Activated naive CD8-positive, alpha-beta T cell treated with anti-CD3 and anti-CD28 coated beads, Interleukin-2, amount 50 U/mL, for 16 hours (primary cell): ENCODE results near the gene ZNF831.

ENCODE experiments used
- DNase-seq: peaks from one replicate; pipeline ENCODE4 v3.0.0-alpha.2; 2020; ENCODE audit warnings: low read depth, low spot score

Gene ZNF831

DNA sequence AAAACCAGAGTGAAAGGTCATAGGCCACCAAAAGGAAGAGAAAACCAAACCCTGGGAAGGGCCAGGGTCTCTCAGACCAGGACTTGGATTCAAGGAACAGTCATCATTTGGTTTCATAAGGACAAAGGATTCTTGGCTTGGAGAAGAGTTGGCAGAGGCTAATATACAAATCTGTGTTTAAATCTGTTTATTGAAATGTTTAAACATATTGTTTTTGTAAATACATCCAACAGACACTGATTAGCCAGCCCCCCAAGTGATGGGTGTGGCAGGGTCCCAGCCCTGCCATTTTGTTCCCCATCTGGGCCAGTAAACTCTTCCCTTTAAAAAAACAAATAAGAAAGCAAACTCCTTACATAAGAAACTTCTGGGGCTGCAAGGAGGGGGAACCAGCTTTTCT, 6.1 kb upstream of the ZNF831 start:
- no peak for DNase-seq

DNA sequence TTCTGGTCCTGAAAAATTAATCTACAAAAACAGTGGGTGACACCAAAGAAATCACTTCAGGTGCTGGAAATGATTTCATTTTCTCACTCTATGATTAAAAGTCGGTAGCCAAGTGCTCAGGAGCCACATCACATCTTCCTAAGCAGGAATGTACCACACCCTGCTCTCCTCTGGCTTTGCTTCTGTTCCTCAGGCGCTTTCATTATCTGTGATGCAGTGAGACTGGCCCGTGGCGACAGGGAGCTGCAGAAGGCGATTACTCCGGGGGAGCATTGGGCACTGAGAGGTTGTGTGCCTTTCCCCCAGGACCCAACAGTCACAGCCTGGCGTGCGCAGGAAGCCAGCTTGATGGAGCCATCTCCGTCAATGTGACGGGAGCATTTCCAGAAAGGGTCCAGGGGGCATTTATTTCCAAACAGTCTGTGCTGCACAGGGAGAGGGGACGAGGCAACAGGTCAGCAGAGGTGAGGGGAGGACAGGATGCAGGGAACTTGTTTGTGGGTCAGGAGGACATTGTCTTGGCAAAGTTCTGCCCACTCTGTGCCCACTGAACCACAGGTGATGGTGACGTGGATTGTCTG, 5.6 kb upstream of the ZNF831 start:
- DNase-seq: no peak

DNA sequence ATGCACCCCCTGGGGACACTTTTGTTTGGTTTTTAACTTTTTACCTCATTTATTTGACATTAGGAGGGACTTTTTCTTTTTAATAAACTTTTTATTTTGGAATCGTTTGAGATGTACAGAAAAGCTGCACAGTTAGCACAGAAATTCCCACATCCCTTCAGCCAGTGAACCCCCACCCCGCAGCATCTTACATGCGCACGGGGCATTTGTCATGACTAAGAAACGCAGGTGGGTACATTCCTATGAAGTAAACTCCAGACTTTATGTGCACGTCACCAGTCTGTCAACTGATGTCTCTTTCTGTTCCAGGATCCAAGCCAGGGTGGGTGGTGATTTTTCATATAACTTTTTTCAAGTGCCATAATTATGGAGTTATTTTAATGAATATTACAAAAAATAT, 4.9 kb upstream of the ZNF831 start:
- DNase-seq: no peak

DNA sequence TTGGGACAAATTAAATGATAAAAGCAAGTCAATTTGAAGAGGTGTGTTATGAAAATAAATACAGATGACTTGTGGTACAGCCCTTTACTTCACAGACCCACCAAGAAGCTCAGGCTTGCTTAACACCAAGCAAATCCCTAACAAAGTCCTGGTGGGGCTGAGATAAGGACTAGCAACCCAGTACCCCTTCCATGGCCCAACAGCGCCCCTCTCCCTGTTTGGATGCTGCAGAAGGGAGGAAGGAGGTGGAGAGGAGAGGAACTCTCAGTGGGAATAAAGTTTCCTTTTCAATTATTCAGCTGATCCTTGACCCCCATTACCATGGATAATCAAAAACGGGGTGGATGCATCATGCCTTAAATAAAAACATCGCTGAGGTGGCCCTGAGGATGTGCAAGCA, 4.5 kb upstream of the ZNF831 start:
- no peak for DNase-seq

DNA sequence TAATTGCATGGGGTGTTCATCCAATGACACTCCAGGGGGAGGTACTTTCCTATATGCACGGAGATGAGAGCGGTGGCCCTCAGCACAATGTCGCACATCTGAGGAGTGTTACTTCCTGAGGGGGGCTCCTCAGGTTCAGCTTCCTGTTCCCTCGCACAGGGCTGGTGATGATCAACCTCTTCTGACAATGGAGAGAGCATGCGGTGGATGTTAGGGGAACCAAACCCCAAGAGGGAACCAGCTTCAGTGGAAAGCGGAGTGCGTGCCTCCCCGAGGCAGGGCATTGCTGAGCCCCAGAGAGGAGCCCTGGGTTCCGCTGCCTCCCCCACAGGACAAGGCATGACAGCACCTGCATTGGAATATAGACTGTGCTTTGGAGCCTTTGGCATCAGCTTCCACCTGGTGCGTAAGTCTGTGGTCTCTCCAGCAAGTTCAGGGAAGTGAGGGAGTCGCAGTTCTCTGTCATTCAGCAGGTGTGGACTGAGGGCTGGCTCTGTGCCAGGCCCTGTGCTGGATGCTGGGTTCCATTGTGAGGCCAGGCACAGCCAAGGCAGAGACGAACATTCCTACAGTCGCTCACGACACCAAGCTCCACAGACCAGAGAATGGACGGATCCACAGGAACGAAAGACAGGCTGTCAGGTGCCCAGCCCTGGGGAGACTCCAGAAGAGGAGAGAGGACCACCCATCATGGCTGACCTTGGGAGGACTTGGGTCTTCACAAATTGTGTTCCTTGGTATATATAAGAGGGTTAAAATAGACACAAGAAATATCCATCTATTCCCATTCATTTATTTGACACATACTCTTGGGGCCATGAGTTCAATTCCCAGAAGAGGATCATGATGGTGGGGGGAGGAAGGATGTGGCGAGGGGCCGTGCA, 3.9 kb upstream of the ZNF831 start:
- DNase-seq: peak; percentile 30

DNA sequence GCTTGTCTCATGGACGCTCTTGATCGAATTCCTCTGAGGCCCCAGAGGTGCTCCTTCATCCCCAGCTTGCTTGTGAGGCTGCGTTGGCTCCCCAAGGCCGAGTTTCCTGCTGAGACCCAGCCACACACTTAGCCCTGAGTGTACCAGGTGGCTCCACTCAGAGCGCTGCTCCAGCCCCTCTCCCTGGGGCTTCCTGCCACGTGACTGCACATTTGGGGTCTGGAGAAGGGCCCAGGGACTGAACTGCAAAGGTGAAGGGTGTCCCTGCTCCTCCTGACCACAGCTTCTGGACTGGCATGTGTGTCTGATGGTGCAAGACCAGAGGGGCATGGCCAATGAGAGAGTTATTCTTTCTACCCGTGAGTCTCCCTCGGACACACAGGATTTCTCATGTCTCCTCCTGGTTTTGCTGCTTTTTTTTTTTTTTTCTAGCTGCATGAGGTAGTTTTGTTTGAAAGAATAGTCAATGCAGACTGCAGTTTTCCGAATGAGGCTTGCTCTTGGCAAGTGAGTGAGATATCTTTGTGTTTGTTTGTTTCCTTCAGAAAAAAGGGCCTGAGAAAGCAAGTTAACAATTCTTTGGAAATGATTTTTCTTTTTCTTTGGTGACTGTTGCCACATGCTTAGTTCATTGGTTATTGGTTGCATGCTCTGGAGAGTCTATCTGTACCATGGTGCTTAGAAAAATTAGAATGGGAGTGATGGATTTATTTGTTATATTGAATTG, 3.1 kb upstream of the ZNF831 start:
- DNase-seq: no peak

DNA sequence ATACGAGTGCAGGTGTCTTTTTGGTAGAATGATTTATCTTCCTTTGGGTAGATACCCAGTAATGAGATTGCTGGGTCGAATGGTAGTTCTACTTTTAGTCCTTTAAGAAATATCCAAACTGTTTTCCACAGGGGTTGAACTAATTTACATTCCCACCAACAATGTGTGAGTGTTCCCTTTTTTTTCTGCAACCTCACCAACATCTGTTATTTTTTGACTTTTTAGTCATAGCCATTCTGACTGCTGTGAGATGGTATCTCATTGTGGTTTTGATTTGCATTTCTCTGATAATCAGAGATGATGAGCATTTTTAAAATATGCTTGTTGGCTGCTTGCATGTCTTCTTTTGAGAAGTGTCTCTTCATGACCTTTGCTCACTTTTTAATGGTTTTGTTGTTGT, 1.9 kb upstream of the ZNF831 start:
- DNase-seq: no peak

DNA sequence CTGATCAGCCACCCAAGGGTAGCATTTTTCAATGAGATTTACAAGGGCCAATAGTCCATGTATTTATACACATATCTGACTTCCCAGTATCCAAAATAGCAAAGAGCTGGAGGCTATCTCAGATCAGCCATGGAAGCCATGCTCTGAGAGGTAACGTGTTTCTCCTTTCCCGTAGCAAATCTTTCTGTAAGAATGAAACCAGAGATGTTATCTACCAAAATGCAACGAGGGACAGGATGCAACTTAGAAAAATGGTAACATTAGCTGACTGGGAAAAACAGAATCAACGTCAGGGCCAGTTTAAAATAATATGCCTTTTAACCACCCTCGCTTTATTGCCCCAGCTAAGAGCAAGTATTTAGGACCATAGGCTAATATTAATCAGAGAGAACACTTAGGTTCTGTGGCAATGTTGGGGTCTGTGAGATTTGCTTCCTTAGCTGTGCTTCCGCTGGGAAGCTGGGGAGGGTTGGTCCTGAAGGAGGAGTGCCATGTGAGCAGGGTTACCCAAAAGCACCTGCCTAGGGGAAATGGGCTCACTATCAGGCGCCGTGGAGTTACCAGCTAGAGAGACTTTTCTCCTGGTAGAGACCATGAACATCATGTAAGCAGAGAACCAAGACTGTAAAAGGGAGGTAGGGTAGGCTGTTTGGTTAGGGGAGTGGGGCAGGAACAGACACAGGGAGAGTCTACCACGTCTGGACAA, 1.2 kb downstream of the ZNF831 start:
- DNase-seq: no peak

DNA sequence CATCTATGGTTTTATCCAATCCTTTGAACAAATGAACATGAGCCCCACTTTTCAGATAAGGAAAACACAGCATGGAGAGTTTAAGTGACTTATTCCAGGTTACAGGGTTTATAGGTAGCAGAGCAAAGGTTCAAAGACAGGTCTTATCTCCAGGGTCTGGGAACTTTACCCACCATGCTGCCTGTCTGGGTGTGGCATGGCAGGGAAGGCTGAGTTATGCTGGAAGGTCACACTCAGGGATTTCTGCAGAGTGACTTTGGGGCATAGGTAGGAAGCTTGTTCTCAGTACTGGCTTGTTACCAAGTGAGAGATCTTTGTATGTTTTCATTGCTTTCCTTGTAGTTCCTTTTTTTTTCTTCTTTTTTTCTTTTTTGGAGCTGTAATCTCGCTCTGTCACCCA, 1.8 kb downstream of the ZNF831 start:
- DNase-seq: no peak

DNA sequence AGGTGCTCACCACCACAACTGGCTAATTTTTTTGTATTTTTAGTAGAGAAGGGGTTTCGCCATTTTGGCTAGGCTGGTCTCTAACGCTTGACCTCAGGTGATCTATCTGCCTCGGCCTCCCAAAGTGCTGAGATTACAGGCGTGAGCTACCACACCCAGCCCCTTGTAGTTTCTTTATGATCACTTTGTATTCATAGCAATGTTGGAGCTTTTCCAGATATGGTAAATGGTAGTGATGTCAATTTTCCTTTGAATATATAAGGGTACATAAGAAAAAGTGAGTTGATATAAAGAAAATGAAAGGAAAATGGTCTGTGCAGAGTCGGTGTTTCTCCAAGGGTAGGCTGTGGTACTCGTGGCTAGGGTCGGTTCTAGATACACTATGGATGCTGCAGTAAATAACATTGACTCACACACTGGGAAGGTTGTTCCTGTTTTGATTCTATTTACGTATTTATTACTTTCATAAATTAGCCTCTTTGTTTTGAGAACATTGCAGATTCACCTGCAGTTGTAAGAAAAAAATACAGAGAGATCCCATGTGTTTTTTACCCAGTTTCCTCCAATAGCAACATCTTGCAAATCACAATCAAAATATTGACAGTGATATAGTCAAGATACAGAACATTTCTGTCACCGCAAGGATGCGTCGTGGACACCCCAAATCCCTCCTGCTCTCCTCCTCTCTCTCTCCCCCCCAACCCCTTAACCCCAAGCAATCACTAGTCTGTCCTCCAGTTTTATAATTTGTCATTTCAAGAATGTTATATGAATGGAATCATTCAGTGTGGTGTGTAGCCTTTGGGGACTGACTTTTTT, 2.5 kb downstream of the ZNF831 start:
- DNase-seq: no peak

DNA sequence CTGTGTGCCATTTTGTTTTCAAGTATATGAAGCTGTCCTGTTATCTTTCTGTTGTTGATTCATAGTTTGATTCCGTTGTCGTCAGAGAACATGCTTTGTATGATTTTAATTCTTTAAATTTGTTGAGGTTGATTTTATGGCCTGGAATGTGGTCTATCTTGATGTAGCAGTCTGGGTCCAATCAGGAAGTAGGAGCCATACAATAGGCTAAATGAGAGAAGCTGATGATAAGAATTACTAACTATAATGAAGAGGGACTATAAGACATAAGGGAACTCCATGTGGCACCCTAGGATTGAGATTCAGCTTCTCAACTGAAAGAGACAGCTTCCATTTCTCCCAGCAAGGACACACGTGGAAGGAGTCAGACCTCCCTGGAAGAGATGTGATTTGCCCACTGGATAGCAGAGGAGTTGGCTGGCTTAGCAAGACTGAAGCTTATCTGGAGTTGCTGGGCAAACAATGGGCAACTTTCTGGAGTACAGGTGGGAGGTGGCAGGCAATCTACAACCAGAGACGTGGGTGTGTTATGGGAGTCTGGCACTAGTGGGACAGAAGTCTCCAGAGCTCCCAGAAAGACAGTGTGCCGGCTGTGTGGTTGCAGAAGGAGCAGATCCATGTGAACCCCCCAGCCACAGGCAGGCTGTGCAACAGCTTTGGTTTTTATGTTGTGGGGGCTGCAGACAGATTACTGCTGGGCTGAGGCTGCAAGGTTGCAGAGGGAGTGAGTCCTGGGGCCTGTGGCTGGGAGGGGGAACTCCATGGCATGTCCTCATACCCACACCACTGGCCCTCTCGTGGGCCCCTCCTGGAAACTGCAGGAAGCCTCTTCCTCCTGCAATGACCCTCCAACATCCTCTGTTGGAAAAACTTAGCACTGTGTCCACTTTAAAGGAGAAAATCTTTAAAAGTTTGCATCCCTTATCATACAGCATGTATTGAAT, 7.1 kb downstream of the ZNF831 start:
- no peak for DNase-seq

DNA sequence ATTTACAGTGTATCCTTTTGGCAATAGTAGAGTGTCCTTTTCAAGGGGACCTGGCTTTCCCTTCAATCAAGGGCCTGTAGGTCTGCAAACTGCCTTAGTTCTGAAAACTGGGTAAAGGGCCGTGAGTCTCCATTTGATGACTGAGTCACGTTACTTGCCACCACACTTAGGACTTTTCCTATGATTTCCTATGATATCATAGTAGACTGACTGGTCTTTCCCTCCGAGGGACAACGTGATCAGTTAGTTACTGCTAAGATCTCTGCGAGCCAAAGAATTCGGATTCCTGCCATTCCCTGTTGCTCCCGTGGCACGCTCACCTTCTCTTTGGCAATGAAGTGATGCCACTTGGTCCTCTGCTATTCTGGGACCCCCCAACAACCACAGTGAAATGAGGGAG, 8.4 kb downstream of the ZNF831 start:
- DNase-seq: no peak

DNA sequence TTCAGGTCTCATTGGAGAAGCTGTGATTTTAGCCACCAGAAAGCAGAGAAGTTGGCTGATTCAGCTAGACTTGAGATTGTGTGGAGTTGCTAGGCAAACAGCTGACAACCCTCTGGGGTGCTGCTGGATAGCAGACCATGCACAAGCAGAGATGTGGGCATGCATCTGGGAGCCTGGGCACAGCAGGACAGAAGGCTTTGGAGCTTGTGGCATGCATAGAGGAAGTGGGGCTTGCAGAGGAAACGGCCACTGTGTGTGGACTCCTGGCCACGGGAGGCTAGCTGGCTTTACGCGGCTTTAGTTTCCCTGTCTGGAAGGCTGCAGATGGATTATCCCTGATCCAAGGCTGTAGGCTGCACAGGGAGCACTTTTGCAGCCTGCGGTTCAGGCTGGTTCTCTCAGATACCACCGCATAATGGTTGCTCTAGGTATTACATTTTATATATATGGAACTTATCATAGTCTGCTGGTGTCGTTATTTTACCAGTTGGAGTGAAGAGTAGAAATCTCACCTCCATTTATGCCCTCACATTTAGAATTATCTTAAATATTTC, 10.4 kb downstream of the ZNF831 start:
- DNase-seq: no peak

DNA sequence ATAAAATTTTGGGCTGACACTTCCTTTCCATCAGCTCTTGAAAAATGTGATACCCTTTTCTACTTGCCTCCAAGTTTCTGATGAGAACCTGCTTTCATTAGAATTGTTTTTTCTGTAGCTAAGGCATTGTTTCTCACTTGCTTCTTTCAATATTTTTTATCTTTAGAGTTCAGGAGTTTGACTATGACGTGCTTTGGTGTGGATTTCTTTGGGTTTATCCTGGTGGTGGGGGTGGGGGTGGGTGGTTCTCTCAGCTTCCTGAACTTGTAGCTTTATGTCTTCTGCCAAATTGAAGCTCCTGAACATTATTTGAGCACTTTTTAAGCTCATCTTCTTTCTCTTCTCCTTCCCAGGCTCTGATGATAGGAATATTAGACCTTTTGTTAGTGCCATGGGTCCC, 11.4 kb downstream of the ZNF831 start:
- DNase-seq: no peak

DNA sequence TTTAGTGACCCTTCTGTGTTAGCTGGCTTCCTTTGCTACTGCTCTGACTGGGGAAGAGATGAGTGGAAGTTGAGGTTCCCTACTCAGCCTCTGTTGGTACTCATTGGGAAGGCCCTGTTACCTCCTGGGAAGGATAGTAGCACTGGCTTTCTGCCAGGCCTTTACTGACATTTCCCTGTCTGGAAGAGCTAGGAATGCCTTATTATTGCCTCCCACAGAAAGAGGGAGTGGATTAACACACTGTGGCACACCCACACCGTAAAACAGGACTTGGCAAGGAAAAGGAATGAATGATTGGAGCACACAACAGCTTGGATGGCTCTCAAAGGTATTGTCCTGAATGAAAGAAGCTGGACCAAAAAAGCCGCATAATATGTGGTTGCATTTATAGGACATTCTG, 12.2 kb downstream of the ZNF831 start:
- no peak for DNase-seq

DNA sequence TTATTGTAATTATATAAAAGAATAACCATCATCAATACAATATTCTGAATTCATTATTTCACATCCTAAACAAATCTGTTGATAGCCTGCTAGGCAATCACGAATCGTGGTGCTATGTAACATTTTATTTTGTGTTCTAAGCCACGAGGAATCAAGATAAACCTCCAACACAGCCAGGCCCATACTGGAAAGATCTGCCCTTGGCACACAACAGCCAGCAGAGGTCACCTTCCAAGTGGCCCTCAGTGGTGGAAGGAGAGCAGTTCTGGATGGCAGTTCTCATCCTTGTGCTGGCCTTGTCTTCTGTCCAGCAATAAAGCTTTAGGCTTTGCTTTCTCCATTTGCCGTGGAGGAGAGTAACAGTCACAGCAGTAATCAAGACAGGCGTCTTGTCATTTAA, 13.2 kb downstream of the ZNF831 start:
- no peak for DNase-seq

DNA sequence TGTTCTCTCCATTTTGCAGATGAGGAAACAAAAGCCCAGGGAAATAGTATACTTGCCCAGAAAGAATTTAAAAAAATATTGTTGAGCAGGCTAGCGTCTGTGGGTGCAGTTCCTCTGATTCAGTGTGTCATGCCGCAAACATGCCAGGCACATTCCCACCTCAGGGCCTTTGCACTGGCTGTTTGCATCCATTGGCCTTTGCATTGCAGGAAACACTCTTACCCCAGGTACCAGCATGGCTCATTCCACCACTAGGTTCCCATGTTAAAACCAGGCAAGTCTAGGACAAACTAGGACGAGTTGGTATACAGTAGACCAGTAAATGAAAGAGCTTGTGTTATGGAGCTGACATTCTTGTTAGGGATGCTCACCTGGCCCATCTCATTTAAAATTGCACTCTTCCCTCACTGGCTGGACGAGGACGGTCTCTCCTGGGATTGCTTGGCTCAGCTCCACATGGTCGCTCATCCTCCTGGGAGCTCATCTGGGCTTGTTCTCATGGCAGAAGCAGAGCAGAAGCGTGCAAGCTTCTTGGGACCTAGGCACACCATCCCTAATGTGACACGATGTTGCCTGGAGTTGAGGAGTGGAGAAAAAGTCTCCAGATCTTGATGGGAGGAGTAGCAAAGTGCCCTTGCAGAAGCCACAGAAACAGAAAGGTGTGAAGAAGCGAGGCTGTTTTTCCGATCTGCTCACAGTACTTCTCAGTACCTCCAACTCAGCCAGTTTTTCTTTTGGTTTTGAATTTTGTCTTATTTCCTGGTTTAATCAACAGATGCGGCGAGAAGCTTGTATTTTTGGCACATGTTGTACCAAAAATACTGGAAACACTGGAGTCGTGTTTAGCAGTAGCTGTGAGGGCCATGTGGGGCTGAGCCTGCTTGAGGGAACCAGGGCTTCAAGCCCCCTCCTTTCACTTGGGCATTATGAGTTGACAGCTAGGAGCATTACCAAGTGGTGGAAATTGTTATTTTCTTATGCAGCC, 13.9 kb downstream of the ZNF831 start:
- DNase-seq: no peak

DNA sequence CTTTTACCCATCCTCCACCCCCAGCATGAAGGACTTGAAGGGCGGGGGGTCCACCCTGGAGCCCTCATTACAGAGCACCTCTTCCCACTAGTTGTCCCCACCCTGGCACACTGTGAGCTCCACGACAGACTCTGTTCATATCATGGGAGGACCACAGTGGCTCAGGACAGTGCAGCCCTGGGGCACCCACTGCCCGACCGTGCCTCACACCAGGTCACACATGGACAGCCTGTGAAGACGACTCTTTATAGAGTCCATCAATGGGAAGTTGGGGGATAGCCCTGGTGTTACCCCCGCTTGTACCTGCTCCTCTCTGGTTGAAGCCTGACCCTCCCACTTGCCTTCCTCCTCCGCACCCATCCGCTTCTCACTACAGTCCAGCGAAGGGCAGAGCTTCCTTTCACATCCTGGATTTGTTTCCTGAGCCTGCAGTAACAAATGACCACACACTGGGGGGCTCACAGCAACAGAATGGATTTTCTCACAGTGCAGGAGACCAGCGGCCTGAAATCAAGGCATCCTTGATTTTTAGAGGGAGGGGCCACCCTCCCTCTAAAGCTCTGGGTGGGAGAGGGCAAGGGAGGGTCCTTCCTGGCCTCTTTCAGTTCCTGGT, 15.5 kb downstream of the ZNF831 start:
- no peak for DNase-seq
